Loucy (cell line): ENCODE measurements around the gene SLC6A18.

Experiments used
- H2AFZ ChIP-seq: fragments of 200-600 bp; sonication (generic); 2 replicates; pipeline ENCODE4 v1.6.0; 2016; ENCODE audit warnings: antibody characterized with exemption, mild to moderate bottlenecking, low read length, moderate library complexity
- H3F3A ChIP-seq: fragments of 200-600 bp; 2 replicates; pipeline ENCODE4 v1.6.0; 2016; ENCODE audit warnings: antibody characterized with exemption, low read depth, mild to moderate bottlenecking
- H3K27me3 ChIP-seq: fragments of 200-600 bp; sonication (generic); 2 replicates; pipeline ENCODE4 v1.6.1; 2014; ENCODE audit warnings: low read length, mild to moderate bottlenecking; ENCODE audit not compliant: insufficient read depth, poor library complexity, severe bottlenecking
- H3K36me3 ChIP-seq: fragments of 200-600 bp; sonication (generic); 2 replicates; pipeline ENCODE4 v1.6.1; 2016; ENCODE audit warnings: low read length; ENCODE audit not compliant: insufficient read depth
- H3K4me1 ChIP-seq: fragments of 200-600 bp; sonication (generic); 2 replicates; pipeline ENCODE4 v1.5.1; 2014; ENCODE audit warnings: low read length, mild to moderate bottlenecking; ENCODE audit not compliant: insufficient read depth, poor library complexity, severe bottlenecking
- H3K4me2 ChIP-seq: fragments of 200-600 bp; sonication (generic); 2 replicates; pipeline ENCODE4 v1.6.0; 2014; ENCODE audit warnings: antibody characterized with exemption, low read length, low read depth, mild to moderate bottlenecking; ENCODE audit not compliant: poor library complexity, severe bottlenecking
- H3K4me3 ChIP-seq: fragments of 200-600 bp; sonication (generic); 2 replicates; pipeline ENCODE4 v1.5.1; 2014; ENCODE audit warnings: low read length, mild to moderate bottlenecking, mixed read lengths; ENCODE audit not compliant: poor library complexity, severe bottlenecking
- H3K79me2 ChIP-seq: fragments of 200-600 bp; sonication (generic); 2 replicates; pipeline ENCODE4 v1.6.1; 2014; ENCODE audit warnings: low read length; ENCODE audit not compliant: insufficient read depth
- H3K9ac ChIP-seq: fragments of 200-600 bp; sonication (generic); 2 replicates; pipeline ENCODE4 v1.6.0; 2014; ENCODE audit warnings: mild to moderate bottlenecking, low read depth, low read length, moderate library complexity; ENCODE audit not compliant: poor library complexity, severe bottlenecking
- H3K9me2 ChIP-seq: fragments of 200-600 bp; sonication (generic); replicated peaks from 2 replicates; pipeline ENCODE4 v1.6.1; 2016; ENCODE audit warnings: low read depth, low read length, mixed read lengths
- H3K9me3 ChIP-seq: fragments of 200-600 bp; sonication (generic); 2 replicates; pipeline ENCODE4 v1.6.1; 2014; ENCODE audit warnings: mild to moderate bottlenecking, antibody characterized with exemption, low read length, low read depth; ENCODE audit not compliant: insufficient read depth
- H4K20me1 ChIP-seq: fragments of 200-600 bp; sonication (generic); 2 replicates; pipeline ENCODE4 v1.6.0; 2014; ENCODE audit warnings: antibody characterized with exemption, low read length, mild to moderate bottlenecking; ENCODE audit not compliant: insufficient read depth, poor library complexity, severe bottlenecking
- CTCF ChIP-seq: fragments of 200-600 bp; sonication (generic); conservative IDR thresholded peaks from 2 replicates; pipeline ENCODE4 v1.5.1; 2014; ENCODE audit warnings: mild to moderate bottlenecking, antibody characterized with exemption, low read length
- EZH2phosphoT487 ChIP-seq: fragments of 200-600 bp; IDR thresholded peaks from 2 replicates; pipeline ENCODE4 v1.6.1; 2018; ENCODE audit warnings: antibody characterized with exemption, mild to moderate bottlenecking, moderate library complexity, borderline replicate concordance

Gene SLC6A18

GRCh38 chr5:1190278-1190677 is 34.9 kb upstream of the SLC6A18 start:
- TF ChIP-seq CTCF (no peak), EZH2phosphoT487 (no peak)
- no peaks in the 10 kb centered on the region for H4K20me1 ChIP-seq
- no peaks in the 10 kb centered on the region for H3K9me3 ChIP-seq
- H3K36me3 ChIP-seq, result no peaks in the 10 kb centered on the region
- H3K4me2 ChIP-seq, result peak overlapping the region; percentile 3
- peaks cover 14% of the 10 kb centered on the region for H3K4me1 ChIP-seq
- no peaks in the 10 kb centered on the region for H3K27me3 ChIP-seq
- no peak overlapping the region for H3K4me3 ChIP-seq
- no peaks in the 10 kb centered on the region for H3K79me2 ChIP-seq
- no peaks in the 10 kb centered on the region for H3F3A ChIP-seq
- no peak overlapping the region for H3K9ac ChIP-seq
- no peaks in the 10 kb centered on the region for H3K9me2 ChIP-seq
- no peak overlapping the region for H2AFZ ChIP-seq

GRCh38 chr5:1190837-1191239 is 34.3 kb upstream of the SLC6A18 start:
- no peaks in the 10 kb centered on the region for H4K20me1 ChIP-seq
- H2AFZ ChIP-seq, result 0 out of 2 replicates have a peak overlapping the region, but pooled peaks have one; percentile 47
- peaks cover 14% of the 10 kb centered on the region for H3K4me1 ChIP-seq
- no peaks in the 10 kb centered on the region for H3F3A ChIP-seq
- no peaks in the 10 kb centered on the region for H3K9me3 ChIP-seq
- H3K9ac ChIP-seq, result no peak overlapping the region
- H3K27me3 ChIP-seq, result no peaks in the 10 kb centered on the region
- H3K9me2 ChIP-seq, result no peaks in the 10 kb centered on the region
- no peaks in the 10 kb centered on the region for H3K79me2 ChIP-seq
- no peak overlapping the region for H3K4me3 ChIP-seq
- no peaks in the 10 kb centered on the region for H3K36me3 ChIP-seq
- no peak for TF ChIP-seq EZH2phosphoT487
- peak overlapping the region; percentile 3 for H3K4me2 ChIP-seq

- Histone ChIP-seq H3F3A (no peaks in the 10 kb centered on the region), H3K4me3 (no peak overlapping the region), H3K9ac (no peak overlapping the region), H2AFZ (no peak overlapping the region), H3K79me2 (no peaks in the 10 kb centered on the region), H3K27me3 (no peaks in the 10 kb centered on the region), H4K20me1 (no peaks in the 10 kb centered on the region), H3K4me1 (peaks cover 7% of the 10 kb centered on the region), H3K9me2 (no peaks in the 10 kb centered on the region), H3K4me2 (no peak overlapping the region), H3K9me3 (no peaks in the 10 kb centered on the region), H3K36me3 (no peaks in the 10 kb centered on the region)
- no peak for TF ChIP-seq EZH2phosphoT487
- no peak for TF ChIP-seq CTCF
These were observed 32.1 kb upstream of the SLC6A18 start for GRCh38 chr5:1192971-1193590.

- H4K20me1 ChIP-seq, result no peaks in the 10 kb centered on the region
- TF ChIP-seq EZH2phosphoT487 (no peak), CTCF (no peak)
- no peaks in the 10 kb centered on the region for H3K79me2 ChIP-seq
- H3K4me2 ChIP-seq, result no peak overlapping the region
- peaks cover 7% of the 10 kb centered on the region for H3K4me1 ChIP-seq
- H3F3A ChIP-seq, result no peaks in the 10 kb centered on the region
- H3K27me3 ChIP-seq, result peaks cover 4% of the 10 kb centered on the region
- no peak overlapping the region for H3K4me3 ChIP-seq
- H3K9ac ChIP-seq, result no peak overlapping the region
- H3K36me3 ChIP-seq, result no peaks in the 10 kb centered on the region
- no peak overlapping the region for H2AFZ ChIP-seq
- H3K9me2 ChIP-seq, result no peaks in the 10 kb centered on the region
- no peaks in the 10 kb centered on the region for H3K9me3 ChIP-seq
These were observed 31.6 kb upstream of the SLC6A18 start for GRCh38 chr5:1193591-1193985.
